Head of caudate nucleus (tissue), 42 donors: ENCODE results near the gene RGCC.
A peak's percentile ranks its signal among the peaks of the same experiment; 100 is the strongest.
"Not testable (repeated sequence)": the region's sequence is repeated elsewhere in the genome, so short reads cannot be mapped to it uniquely, and the experiment has no call there.

Source experiments
- DNase-seq, 42 donors: peaks; one replicate each; pipeline versions ENCODE4 v3.0.0 to v3.0.0-alpha.2; 2020 to 2021; ENCODE audit warnings: mixed read lengths in 7 of 42
- intact Hi-C: fragments of 100-400 bp; cut with DNase I; formaldehyde crosslinking; loops from one replicate; pipeline ENCODE4 v1.15.0; 2022

RGCC gene, protein sequence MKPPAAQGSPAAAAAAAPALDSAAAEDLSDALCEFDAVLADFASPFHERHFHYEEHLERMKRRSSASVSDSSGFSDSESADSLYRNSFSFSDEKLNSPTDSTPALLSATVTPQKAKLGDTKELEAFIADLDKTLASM

DNA sequence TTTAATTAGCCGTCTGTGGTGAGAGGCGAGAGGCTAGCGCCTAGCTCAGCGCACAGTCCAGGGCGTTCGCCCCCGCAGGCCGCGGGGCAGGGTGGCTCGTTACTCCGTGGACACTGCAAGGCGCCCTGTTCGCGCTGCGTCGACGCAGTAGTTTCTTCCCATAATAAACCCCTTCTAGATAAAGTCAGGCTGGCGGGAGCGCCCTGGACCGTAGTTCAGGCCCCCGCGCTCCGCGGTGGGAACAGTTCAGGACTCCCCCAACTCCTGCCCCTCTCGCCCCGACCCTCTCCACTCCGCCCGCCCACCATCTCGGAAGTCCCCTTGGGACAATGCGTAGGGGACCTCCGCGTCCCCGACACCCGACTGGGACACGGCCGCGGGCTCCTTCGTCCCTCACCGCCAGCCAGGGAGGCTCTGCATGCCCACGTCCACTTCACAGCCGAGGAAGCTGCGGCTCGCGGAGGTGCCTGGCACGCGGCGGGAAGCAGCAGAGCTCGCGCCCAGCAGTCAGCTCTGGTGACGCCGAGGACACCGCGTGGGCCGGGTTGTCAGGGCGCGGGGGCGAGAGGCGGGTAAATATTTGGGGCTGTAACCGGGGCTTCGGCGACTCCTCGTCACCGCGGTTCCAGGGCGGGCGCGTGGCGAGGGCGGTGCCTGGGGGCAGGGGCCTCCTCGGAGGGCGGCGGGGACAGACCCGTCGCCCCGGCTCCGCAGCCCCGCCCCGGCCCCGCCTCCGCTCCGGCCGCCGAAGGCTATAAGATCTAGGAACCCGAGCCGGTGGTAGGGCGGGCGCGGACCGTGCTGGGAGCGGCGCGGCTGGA lies at the start of gene RGCC:
Gene RGCC, plus strand, starts transcription at position 783 of the 821 bp plus-strand sequence. CDS start 158 bp downstream, outside the sequence.
- intact Hi-C loops = loop anchor here (5.0 kb wide), 3 partner anchors 90 to 190 kb away; no protein-coding TSS in a partner anchor
- DNase-seq = peak; percentile 72 to 96 (median 89)

DNA sequence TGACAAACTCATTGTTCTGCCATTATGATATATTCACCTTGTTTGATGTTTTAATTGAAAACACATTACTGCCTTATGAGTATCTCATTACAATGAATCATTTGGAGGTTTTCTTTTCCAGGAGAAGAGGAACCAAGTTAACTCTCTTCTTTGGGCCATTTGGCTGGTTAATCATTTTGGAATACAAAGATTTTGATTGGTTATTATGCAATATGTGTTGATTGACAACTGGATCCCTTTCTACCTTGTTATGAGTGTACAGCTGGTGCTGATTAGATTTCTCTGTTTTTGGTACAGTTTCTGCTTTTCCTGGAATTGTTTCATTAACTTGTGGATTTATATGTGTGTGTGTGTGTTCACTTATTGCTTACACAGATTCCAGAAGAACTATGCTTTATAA lies 49.2 kb upstream of the RGCC start:
- intact Hi-C loops = no loop called here
- DNase-seq = no peak

DNA sequence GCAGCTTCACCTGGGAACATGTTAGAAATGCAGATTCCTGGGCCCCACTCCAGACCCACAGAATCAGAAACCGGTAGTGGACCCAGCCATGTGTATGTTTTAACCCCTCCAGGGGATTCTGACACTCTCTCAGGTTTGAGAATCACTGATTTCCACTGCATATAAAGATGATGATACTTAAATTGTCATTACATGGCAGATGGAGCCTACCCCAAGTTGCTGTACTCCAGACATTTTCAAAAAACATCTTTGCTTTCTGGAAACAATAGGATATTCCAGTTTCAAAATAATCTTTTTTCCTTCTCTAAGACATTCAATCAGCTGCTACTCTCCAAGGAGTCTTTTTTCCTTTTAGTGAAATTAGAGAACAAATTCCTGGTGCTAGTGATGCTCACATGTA lies 48.6 kb upstream of the RGCC start:
- intact Hi-C loops = no loop called here
- no peak for DNase-seq

DNA sequence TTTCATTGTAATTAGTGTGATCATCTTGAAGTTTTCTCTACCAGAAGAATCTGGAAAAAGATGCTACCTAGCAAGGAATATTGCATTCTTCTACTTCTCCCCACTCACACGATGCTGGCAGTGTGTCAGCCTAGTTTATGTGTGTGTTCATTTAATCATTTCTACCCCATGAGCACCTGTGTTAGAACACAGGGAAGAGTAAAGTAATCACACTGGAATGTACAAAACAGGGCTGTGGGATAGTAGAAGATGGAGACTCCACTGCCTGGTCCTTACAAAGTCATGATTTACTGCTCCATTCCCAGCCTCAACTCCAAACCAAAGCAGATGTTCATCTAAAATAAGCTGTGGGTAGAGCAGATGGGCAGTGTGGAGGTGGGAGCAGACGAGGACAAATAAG lies 47.7 kb upstream of the RGCC start:
- DNase-seq = no peak
- intact Hi-C loops = no loop called here

DNA sequence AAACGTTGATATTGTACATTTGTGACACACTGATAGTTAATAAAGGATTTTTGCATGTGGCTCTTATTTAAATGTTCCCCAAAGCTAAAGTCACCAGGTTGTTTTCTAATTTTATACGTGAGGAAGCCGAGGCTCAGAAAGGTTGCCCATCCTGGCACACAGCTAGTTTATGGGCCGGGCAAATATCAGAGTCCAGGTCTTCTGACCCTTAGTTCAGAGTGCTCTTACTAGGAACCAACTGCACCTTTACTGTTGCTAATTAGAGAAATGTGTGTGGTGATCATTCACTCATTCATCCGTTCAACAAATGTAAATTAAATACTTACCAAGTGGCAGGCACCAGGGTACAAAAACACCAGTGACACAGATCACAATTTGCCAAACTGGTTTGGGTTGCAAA lies 46.3 kb upstream of the RGCC start:
- intact Hi-C loops = no loop called here
- DNase-seq = no peak

DNA sequence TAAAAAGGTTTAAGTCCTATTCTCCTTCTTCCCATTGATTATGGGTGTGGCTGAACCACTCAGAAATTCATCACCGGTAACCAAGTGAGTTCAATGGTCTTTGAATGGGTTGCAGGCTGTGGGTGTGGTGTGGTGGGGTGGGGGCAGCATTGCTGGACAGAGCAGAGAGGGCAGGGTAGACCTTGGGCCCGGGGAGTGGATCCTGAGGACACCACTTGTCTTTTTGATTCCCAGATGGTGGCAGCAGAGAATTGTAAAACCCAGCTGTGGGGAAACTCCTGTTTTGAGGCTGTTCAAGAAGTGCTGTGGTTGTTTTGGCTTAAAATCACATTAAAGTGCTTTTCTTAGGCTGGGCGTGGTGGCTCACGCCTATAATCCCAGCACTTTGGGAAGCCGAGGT lies 45.8 kb upstream of the RGCC start:
- DNase-seq = peak in 37 of 42 donors; percentile 6 to 77 (median 44)
- intact Hi-C loops = no loop called here

DNA sequence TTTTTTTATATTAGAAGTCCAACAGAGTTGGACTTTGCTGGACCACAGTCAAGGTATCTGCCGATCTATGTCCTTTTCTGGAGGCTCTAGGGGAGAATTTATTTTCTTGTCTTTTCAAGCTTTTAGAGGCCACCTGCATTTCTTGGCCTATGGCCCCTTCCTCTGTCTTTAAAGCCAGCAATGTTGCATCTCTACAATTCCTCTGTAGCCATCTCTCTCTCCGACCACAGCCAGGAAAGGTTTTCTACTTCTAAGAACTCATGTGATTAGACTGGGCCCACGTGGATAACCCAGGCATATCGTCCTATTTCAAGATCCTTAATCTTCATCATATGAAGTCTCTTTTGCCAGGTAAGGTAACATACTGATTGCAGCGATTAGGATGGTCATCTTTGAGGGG lies 43.5 kb upstream of the RGCC start:
- no peak for DNase-seq
- intact Hi-C loops = no loop called here

DNA sequence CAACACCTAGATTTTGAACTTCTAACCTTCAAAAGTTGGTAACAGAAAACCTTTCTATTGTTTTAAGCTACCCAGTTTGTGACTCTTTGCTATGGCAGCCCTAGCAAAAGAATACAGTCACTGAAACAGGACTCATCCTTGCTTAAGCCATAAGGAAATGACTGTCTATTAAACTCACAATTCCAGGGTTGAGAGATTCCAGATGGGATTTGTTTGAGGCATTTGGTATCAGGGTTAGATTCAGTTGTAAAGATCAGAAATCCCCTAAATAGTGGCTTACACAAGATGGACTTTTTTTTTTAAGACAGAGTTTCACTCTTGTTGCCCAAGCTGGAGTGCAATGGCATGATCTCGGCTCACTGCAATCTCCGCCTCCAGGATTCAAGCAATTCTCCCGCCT lies 41.1 kb upstream of the RGCC start:
- intact Hi-C loops = no loop called here
- DNase-seq = no peak

DNA sequence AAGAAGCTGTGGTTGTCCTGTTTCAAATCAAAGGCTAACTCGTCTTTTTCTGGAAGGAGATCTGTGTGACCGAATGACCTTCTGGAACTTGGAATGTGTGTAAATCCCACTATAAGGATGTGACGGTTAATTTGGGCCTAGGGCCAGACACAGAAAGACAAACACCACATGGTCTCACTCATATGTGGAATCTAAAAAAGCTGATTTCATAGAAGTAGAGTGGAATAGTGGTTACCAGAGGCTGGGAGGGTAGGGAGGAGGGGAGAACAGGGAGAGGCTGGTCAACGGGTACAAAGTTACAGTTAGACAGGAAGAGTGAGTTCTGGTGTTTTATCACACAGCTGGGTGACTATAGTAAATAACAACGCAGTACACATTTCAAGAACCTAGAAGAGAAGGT lies 39.3 kb upstream of the RGCC start:
- no peak for DNase-seq
- intact Hi-C loops = no loop called here

DNA sequence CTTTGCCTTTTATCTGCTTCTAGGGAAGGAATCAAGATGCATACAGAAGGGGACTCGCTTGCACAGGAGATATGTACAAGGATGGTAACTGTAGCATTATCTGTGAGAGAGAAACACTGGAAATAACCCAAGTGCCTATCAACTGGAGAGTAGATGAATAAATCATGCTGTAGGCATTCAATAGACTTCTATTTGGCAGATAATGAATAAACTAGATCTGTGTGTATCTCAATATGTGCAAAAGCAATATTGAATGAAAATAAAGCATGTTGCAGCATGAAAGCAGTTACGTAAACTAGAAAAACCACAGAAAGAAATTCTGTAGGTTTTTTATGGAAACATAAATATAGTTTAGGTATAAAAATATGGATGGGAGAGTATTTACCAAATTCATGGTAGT lies 38.6 kb upstream of the RGCC start:
- intact Hi-C loops = no loop called here
- no peak for DNase-seq

DNA sequence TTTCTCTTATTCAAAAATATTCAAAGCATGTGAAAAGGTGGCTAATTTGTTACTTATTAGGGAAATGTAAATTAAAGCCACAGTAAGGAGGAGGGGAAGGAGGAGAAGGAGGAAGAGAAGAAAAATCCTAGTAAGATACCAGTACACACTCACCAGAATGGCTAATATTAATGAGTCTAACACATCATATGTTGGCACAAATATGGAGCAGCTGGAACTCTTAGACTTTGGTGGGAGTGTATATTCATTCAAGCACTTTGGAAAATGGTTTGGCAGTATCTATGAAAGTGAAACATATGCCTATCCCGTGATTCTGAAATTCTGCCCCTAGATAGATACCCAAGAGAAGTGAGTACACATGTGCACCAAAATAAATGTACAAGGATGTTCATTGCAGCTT lies 38.1 kb upstream of the RGCC start:
- intact Hi-C loops = no loop called here

DNA sequence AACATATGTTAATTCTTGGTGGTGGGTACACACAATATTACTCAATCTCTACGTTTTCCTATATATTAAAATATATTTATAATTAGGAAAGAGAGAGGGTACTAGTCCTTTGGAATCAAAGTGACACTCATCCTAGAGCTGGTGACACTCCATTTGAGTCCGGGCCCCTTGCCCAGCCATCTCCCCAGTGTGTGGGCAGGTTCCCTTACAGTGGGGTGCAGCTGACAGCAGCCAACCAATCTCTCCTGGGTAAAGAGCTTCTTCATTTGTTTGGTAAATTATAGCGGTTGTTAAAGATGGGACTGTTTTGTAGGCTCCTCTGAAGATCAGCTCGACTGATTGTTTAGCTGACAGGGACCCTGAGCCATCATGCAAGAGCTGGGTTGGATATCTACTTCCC lies 37.2 kb upstream of the RGCC start:
- intact Hi-C loops = no loop called here
- DNase-seq = no peak

More for the DNA sequence above, 38.1 kb upstream of the RGCC start:
- no peak for DNase-seq

DNA sequence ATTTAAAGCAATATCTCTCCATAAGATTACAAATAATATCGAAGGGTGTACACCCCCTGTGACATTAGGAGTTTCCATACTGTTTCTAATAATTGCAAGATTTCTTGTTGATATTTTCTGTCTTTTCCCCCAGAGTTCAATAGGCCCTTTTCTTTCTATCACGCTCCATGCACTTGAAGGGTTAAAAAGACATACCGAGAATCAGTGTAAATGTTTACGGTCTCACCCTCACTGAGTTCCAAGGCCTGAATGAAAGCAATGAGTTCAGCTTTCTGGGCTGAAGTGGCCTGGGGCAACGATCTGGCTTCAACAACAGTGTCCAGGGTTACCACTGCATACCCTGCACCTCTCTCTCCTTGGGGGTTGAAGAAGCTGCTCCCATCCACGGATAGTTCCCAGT lies 36.0 kb upstream of the RGCC start:
- intact Hi-C loops = not testable (repeated sequence)

DNA sequence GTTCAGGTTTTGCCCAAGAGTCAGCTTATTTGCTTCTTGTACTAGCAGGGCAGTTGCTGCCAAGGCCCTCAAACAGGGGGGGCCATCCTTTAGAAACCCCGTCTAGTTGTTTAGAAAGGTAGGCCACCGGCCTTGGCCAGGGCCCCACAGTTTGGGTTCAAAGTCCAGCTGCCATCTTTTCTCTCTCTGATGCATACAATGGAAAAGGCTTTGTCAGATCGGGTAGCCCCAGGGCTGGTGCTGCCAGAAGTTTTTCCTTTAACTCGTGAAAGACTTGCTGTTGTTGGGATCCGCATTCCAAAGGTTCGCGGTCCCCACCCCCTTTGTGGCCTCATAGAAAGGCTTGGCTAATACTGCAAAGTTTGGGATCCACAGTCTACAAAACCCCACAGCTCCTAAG lies 35.4 kb upstream of the RGCC start:
- DNase-seq, intact Hi-C loops: not testable (repeated sequence)

More for the DNA sequence above, 36.0 kb upstream of the RGCC start:
- DNase-seq = not testable (repeated sequence)

DNA sequence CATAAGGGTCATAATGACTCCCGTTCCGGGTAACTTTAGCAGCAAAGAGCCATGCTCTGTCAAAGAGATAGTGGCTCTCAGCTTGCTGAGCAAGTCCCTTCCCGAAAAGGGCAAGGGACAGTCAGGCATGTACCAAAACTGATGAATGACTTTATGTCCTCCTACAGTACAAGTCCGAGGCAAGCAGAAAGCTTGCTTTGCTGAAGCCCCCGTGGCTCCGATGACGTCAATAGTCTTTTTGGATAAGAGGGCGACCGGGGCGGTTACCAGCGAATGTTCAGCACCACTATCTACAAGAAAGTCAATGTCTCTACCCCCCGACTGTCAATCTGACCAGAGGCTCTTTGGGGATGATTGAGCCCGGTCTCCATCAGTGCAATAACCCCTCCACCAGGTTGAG lies 34.1 kb upstream of the RGCC start:
- intact Hi-C loops, DNase-seq: not testable (repeated sequence)

DNA sequence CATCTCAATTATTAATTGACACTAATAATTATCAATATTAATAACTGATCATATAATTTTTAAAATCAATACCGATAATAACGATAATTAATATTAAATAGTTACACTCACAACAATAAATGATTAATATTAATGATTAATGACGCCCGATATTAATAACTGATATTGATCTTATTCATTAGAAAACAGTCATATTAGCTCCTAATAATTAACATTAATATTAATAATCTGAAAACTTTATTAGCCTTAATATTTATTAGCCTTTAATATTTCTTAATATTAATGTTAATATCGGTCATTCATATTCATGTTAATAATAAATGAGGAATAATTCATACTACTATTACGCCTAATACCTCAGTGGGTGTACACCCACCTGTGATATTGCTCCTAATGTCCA lies 32.7 kb upstream of the RGCC start:
- intact Hi-C loops = not testable (repeated sequence)

DNA sequence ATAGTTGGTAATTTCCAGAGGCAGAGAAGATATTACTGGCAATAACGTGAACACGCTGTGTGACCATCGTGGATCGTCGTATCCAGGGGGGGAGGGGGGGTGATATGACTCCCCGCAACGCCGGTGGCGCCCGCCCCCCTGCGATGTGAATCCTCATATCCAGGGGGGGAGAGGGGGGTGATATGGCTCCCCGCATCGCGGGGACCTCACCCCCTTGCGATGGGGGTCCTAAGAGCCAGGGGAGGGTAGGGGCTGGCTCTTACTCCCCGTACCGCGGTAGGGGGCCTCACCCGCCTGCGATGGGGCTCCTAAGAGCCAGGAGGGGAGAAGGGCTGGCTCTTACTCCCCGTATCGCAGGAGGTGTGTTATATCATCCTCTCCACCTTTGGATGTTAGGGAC lies 31.3 kb upstream of the RGCC start:
- DNase-seq = no peak
- intact Hi-C loops = no loop called here

More for the DNA sequence above, 32.7 kb upstream of the RGCC start:
- not testable (repeated sequence) for DNase-seq

DNA sequence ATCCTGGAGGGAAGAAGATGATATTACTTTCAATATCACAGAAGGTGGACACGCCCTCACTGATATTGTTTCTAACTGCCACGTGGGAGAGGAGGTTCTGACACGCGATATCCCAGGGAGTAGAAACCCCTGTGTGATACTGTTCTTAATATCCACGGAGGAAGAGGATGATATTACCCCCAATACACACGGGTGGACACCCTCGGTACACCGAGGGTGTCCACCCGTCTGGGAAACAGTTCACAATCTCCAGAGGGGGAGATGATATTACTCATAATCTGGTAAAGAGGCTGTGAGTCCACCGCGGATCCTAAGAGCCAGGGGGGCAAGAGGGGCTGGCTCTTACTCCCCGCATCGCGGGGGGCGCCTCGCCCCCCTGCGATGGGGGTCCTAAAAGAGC lies 29.7 kb upstream of the RGCC start:
- intact Hi-C loops = no loop called here
- DNase-seq = no peak

DNA sequence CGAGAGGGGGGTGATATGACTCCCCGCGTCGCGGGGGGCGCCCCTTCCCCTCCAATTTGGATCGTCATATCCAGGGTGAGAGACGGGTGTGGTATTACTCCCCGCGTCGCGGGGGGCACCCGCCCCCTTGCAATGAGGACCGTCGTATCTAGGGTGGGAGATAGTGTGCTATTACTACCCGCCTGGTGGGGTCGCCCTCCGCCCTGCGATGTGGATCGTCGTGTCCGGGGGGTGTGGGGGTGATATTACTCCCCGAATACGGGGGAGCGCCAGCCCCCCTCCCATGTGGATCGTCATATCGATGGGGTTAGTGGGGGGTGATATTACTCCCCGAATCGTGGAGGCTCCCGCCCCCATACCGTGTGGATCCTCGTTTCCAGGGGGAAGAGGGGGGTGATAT lies 29.2 kb upstream of the RGCC start:
- peak in 41 of 42 donors; percentile 19 to 86 (median 70) for DNase-seq
- intact Hi-C loops = no loop called here

DNA sequence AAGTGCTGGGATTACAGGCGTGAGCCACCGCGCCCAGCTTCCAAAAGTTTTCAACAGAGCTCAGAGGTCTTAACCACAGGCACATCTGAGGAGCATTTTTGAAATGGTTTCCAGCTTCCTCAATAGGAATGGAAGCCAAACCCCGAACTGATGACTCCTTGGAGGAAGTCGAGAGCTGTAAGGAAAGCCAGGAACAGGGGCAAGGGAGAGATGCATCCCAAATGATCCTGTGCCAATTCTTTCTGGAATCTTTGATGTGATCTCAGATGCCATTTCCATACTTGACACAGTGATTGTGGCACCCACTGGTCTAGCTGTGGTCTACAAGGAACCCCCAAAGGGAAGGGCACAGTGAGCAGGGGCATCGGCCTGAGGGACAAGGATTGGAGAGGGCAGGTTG lies 23.3 kb upstream of the RGCC start:
- intact Hi-C loops, DNase-seq: not testable (repeated sequence)
